Prostate gland (tissue), 2 donors: ENCODE results near the gene METTL26. TPM values are rescaled to one million over a fixed set of nuclear protein-coding genes. Genes with fewer than 3 reads are reported as not detected.

ENCODE experiments used
- DNase-seq: peaks from one replicate; pipeline ENCODE4 v3.0.0-alpha.2; 2019; ENCODE audit warnings: low spot score
- H3K27ac ChIP-seq, 2 donors: fragments of 200-600 bp; sonication (generic); 2 replicates each; pipeline ENCODE4 v1.5.1; 2017 to 2019
- H3K27me3 ChIP-seq: fragments of 200-600 bp; sonication (generic); replicated peaks from 2 replicates; pipeline ENCODE4 v1.5.1; 2019; ENCODE audit not compliant: insufficient read depth
- H3K36me3 ChIP-seq, 2 donors: fragments of 200-600 bp; sonication (generic); 1 replicate in 1 of 2; 2 replicates in 1 of 2; pipeline versions ENCODE4 v1.5.1 to v1.8.1; 2017 to 2019
- H3K4me1 ChIP-seq: fragments of 200-600 bp; sonication (generic); replicated peaks from 2 replicates; pipeline ENCODE4 v1.5.1; 2019
- H3K4me3 ChIP-seq, 2 donors: fragments of 200-600 bp; sonication (generic); 2 replicates each; pipeline ENCODE4 v1.5.1; 2017 to 2019
- H3K9me3 ChIP-seq: fragments of 200-600 bp; sonication (generic); 2 replicates; pipeline ENCODE4 v1.5.1; 2017
- POLR2A ChIP-seq: fragments of 450-650 bp; IDR thresholded peaks from one replicate; pipeline ENCODE4 v1.6.1; 2016; ENCODE audit warnings: antibody characterized with exemption, mild to moderate bottlenecking
- POLR2AphosphoS5 ChIP-seq: sonication (generic); formaldehyde crosslinking; IDR thresholded peaks from one replicate; pipeline ENCODE4 v1.6.1; 2017; ENCODE audit warnings: antibody characterized with exemption
- WGBS: methylation state at CpG from one replicate; pipeline ENCODE4 v1.1.5; 2018; 5-methylcytosine and 5-hydroxymethylcytosine counted together
- intact Hi-C: fragments of 100-400 bp; cut with DNase I; formaldehyde crosslinking; loops from one replicate; pipeline ENCODE4 v1.14.2; 2022
- total RNA-seq, 2 donors: library from RNA; depleted of rRNA; stranded (reverse); fragments of >200 nt; gene quantifications; one replicate each; pipeline ENCODE4 v1.1.0, GENCODE V29; 2016
- TF ChIP-seq, protein P1 (sequence below), 4 experiments: fragments of 200-600 bp in 2 of 4; fragments of 450-650 bp in 2 of 4; sonication (generic) in 2 of 4; IDR thresholded peaks; 1 replicate in 3 of 4; 2 replicates in 1 of 4; pipeline ENCODE4 v1.5.1; 2016 to 2019; ENCODE audit warnings: antibody characterized with exemption in 4 of 4, mild to moderate bottlenecking in 2 of 4, moderate library complexity in 2 of 4

Gene METTL26
- total RNA-seq, 2 donors from 2014 or later: 179 to 207 TPM

DNA sequence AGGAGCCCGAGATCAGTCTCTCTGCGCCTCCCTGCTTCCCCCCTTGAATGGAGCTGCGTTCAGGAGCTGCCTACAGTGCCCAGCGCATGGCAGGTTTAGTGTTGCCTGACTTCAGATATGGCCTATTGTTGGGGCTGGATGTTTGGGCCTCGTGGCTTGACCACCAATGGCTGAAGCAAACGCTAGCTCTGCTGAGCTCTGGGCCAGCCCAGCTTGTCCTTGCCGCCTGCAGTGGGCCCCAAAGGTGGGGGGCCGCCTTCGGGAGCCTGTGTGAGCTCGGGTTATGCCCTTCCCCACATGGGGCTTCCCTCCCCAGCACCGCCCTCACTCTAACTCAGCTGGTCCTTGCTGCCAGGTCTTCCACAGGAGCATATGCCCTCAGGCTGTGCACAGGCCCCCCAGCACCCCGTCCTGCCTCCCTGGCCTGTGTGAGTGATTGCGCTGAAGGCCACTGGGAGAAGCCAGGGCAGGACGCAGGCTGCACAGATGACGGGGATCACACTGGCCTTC is 2.0 kb upstream of the METTL26 start:
- intact Hi-C loops: no loop called here
- Histone ChIP-seq H3K4me1 (peaks cover 13% of the 10 kb centered on the region), H3K36me3 (no peaks in the 10 kb centered on the region), H3K9me3 (no peaks in the 10 kb centered on the region), H3K4me3 (no peak overlapping the region), H3K27ac (no peak overlapping the region), H3K27me3 (no peaks in the 10 kb centered on the region)
- DNase-seq: no peak
- WGBS: 83% methylated on average over 15 of the region's 15 CpGs
- TF ChIP-seq, protein P1, sequence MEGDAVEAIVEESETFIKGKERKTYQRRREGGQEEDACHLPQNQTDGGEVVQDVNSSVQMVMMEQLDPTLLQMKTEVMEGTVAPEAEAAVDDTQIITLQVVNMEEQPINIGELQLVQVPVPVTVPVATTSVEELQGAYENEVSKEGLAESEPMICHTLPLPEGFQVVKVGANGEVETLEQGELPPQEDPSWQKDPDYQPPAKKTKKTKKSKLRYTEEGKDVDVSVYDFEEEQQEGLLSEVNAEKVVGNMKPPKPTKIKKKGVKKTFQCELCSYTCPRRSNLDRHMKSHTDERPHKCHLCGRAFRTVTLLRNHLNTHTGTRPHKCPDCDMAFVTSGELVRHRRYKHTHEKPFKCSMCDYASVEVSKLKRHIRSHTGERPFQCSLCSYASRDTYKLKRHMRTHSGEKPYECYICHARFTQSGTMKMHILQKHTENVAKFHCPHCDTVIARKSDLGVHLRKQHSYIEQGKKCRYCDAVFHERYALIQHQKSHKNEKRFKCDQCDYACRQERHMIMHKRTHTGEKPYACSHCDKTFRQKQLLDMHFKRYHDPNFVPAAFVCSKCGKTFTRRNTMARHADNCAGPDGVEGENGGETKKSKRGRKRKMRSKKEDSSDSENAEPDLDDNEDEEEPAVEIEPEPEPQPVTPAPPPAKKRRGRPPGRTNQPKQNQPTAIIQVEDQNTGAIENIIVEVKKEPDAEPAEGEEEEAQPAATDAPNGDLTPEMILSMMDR (IDR thresholded peaks at IDR 0.05): no peak
- TF ChIP-seq POLR2AphosphoS5: no peak

GRCh38 chr16:637081-638018 is 1.2 kb upstream of the METTL26 start:
- TF ChIP-seq POLR2AphosphoS5 (no peak), POLR2A (no peak)
- TF ChIP-seq, protein P1 (IDR thresholded peaks at IDR 0.05): no peak
- Histone ChIP-seq H3K9me3 (no peaks in the 10 kb centered on the region), H3K4me1 (peaks cover 9% of the 10 kb centered on the region), H3K27me3 (no peaks in the 10 kb centered on the region), H3K27ac (peak overlapping the region; percentile 97), H3K4me3 (peak overlapping the region; percentile 49 to 64), H3K36me3 (no peaks in the 10 kb centered on the region)
- WGBS: 46% methylated on average over 19 of the region's 53 CpGs
- intact Hi-C loops: loop anchor here (2.0 kb wide), 1 partner anchor 49 kb away; no protein-coding TSS in a partner anchor
- peak; percentile 91 for DNase-seq

DNA sequence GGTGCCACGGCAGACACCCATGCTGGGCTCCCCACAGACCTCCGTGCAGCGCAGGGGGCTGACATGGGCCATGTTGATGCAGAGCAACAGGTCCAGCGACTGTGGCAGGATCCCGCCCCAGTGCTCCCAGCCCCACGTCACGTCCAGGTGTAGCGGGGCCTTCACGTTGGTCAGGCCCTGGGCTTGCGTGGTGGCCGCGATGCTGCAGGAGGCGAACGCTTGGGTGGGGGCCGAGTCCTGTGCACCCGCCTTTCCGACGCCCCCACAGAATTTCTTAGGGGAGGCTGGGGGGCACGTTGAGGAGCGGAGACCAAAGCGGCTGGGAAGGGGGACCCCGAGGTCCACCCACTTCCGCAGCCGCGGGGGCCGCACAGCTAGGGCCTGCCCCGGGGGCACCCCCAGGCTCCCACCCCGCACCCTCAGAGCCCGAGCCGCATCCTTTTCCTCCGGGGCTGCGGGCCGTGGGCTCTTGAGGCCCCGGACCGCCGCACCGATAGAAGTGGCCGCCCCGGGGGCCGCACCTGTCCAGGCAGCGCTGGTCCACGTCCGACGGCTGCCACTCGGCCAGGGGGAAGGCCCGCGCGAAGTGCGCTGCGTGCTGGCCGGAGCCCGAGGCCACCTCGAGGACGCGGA is 416 bp downstream of the METTL26 start:
- Histone ChIP-seq H3K9me3 (no peaks in the 10 kb centered on the region), H3K27me3 (no peaks in the 10 kb centered on the region), H3K36me3 (no peaks in the 10 kb centered on the region), H3K4me1 (peaks cover 9% of the 10 kb centered on the region), H3K4me3 (peak overlapping the region; percentile 49 to 64), H3K27ac (peak overlapping the region; percentile 97)
- 3% methylated on average over 52 of the region's 55 CpGs for WGBS
- TF ChIP-seq POLR2A (no peak), POLR2AphosphoS5 (no peak)
- TF ChIP-seq, protein P1 (IDR thresholded peaks at IDR 0.05): no peak
- DNase-seq: no peak
- intact Hi-C loops: loop anchor here (2.0 kb wide), 1 partner anchor 47 kb away; no protein-coding TSS in a partner anchor

GRCh38 chr16:634996-635395 is 1.1 kb downstream of the METTL26 start:
- Histone ChIP-seq H3K4me1 (peaks cover 9% of the 10 kb centered on the region), H3K27ac (no peak overlapping the region), H3K4me3 (peak overlapping the region in 1 of 2 donors; percentile 64), H3K9me3 (no peaks in the 10 kb centered on the region), H3K36me3 (no peaks in the 10 kb centered on the region), H3K27me3 (no peaks in the 10 kb centered on the region)
- intact Hi-C loops: no loop called here
- TF ChIP-seq POLR2AphosphoS5 (no peak), POLR2A (no peak)
- TF ChIP-seq, protein P1 (IDR thresholded peaks at IDR 0.05): no peak
- DNase-seq: no peak
- 88% methylated on average over 7 of the region's 7 CpGs for WGBS
